NCI-H82 treated with DMSO at 0.1 percent for 48 hours (cell line): Measurements from ENCODE around the gene HOXC11.

Experiments
- DNase-seq: peaks from one replicate; lab custom pipeline; 2025; ENCODE audit not compliant: unreplicated experiment; lab: John Stamatoyannopoulos, UW

The HOXC11 gene

GRCh38 chr12:54019924-54020590, 47.1 kb downstream of the HOXC11 start:
- DNase-seq = no peak

DNA sequence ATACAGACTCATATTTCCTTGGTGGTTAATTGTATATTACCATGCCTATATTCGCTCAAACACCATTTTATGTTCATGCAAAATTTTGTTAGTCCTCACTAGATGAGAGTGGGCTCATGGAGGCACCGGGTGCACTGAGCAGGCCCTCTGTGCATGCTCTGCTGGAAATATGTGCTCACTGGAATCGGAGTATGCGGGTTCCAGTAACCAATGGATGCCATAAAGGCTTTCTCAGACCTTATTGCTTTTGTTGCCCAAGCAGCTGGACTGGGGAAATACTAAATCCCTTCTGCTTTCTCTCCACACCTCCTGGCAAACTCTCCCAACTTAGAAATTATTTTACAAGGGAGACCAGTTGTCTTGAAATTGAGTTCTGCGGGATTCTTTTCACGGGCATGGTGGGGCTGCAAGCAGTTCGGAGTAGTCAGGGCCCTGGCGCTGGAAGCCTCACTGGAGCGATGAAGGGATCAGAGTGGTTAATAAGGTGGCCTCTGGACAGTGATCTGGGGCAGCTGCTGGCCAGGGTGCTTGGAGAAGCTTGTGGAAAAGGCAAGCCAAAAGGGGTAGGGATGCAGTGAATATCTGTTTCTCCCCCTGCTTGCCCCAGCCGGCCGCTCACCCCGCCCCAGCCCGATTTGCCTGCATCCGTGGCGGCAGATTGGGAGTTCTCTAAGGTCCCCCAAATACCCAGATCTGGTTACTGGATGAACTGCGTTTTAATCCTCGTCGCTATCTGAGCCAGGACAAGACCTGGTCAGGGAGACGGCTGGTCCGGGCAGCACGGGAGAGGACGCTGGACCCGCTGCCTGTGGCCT, 47.9 kb downstream of the HOXC11 start:
- no peak for DNase-seq

DNA sequence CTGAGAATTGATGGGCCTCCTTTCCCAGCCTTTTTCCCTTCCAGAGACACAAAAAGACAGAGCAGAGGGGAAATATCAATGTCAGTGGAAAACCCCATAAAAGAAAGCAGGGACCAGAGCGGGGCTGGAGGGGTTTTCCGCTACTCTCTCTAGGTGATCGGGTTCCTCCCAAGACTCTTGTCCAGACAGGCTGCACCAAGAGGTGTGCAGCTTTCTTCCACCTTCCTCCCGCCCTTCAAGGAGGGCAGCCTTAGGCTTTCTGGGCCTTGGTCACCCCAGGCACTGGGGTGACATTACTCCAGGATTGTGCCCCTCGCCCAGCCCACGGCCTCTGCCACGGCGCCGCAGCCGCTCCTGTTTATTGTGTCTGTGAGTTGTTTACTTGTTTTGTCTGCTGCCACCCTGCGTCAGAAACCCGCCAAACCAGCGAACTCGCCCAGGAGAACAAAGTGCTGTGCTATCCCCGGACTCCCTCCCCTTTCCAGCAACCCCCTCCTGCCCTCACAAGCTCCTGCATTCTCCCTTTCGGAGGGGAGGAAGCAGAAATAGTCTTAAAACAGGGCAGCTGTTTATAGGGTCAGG, 48.6 kb downstream of the HOXC11 start:
- peak; percentile 60 for DNase-seq

GRCh38 chr12:54022960-54023884, 50.3 kb downstream of the HOXC11 start:
- DNase-seq = no peak

- DNase-seq = no peak
Measured at GRCh38 chr12:54024127-54024526, 51.2 kb downstream of the HOXC11 start.

DNA sequence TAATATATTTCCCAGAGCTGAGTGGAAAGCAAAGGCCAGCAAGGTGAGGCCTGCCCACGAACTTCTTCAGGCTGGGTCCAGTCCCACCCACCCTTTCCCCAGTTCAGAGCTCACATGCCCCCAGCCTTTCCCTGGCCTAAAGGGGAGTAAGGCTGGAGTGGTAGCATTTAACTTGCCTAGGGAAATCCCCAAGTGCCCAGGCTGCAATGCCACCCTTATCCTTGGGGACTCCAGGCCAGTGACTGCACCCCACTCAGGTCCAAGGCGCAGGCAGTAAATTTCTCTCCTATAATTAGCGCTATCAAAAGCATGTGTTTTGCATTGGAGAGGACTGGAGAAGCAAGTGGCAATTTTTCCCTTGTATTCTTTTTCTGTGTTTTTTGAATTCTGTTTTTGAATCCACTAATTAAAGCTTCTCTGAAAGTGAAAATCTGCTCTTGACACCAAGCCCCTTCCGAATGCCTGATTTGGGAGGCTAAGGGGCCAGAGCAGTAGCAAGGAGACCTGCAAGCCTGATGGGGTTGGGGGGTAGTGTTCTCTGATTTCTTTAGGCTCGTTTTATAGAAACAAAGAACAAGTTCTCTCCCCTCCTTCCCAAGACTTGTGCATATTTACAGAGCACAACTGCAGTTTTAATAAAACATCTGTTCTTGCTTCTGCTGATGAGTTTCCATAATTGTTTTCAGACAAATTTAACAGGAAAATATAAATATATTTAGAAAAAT, 51.8 kb downstream of the HOXC11 start:
- no peak for DNase-seq

- DNase-seq = no peak
Measured at GRCh38 chr12:54025499-54026405, 52.8 kb downstream of the HOXC11 start.

GRCh38 chr12:54026640-54027441, 53.9 kb downstream of the HOXC11 start:
- no peak for DNase-seq
